GM13977 (cell line): ENCODE results near the gene RBM27.

Experiments
- DNase-seq: peaks from one replicate; pipeline ENCODE4 v3.0.0; 2012; ENCODE audit warnings: low spot score
- in situ Hi-C: fragments of 300-500 bp; cut with MboI; formaldehyde crosslinking; loops from one replicate; pipeline ENCODE4 v1.12.0; 2022; ENCODE audit warnings: low sequenced_read_pairs, low pct_unique_long_range_greater_than_20kb, mixed read lengths, inconsistent platforms; ENCODE audit not compliant: unreplicated experiment
- TF ChIP-seq, protein P1 (sequence below): IDR thresholded peaks from 2 replicates; pipeline ENCODE4 v1.5.1; 2012; ENCODE audit warnings: mild to moderate bottlenecking, control low read depth; ENCODE audit not compliant: insufficient read depth; ENCODE audit errors: extremely low read depth, missing control alignments

Gene RBM27

DNA sequence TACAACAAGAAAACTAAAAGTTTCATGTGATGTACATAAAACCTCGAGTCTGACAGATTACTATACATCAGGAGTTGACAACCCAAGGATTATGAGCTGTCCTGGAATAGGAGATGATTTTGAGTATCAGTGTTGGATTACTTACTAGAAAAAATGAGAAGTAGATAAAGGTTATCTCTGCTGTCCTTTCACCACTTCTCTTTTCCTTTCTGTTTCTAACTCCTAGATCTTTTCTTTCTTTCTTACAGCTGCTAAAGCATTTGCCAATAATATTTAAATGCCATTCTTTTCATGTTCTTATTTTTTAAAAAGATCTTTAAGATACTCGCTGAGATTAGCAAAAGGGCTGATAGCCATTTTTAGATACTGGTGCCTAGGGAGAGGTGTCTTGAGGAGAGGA lies 14.8 kb downstream of the RBM27 start:
- no peak for DNase-seq
- in situ Hi-C loops = no loop called here
- TF ChIP-seq, protein P1, sequence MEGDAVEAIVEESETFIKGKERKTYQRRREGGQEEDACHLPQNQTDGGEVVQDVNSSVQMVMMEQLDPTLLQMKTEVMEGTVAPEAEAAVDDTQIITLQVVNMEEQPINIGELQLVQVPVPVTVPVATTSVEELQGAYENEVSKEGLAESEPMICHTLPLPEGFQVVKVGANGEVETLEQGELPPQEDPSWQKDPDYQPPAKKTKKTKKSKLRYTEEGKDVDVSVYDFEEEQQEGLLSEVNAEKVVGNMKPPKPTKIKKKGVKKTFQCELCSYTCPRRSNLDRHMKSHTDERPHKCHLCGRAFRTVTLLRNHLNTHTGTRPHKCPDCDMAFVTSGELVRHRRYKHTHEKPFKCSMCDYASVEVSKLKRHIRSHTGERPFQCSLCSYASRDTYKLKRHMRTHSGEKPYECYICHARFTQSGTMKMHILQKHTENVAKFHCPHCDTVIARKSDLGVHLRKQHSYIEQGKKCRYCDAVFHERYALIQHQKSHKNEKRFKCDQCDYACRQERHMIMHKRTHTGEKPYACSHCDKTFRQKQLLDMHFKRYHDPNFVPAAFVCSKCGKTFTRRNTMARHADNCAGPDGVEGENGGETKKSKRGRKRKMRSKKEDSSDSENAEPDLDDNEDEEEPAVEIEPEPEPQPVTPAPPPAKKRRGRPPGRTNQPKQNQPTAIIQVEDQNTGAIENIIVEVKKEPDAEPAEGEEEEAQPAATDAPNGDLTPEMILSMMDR = no peak

DNA sequence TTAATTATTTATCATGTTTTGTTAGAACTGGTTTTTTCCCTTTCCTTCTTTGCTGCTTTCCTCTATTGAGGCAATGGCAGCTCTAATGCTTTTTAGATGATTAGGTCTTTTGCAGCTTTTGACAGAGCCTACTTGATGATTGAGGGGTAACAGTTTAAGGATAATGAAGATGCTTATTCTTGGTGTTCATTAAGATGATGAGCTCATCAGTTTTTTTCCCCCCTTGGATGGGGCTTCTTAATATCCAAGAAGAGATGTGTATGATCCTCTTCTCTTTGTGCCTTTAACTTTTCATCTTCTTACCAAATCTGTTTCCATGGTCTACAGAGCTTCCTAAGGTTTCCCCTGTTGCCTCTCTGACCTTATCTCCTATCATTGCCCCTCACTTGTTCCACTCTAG lies 15.8 kb downstream of the RBM27 start:
- in situ Hi-C loops = no loop called here
- DNase-seq = no peak
- TF ChIP-seq, protein P1 = no peak

DNA sequence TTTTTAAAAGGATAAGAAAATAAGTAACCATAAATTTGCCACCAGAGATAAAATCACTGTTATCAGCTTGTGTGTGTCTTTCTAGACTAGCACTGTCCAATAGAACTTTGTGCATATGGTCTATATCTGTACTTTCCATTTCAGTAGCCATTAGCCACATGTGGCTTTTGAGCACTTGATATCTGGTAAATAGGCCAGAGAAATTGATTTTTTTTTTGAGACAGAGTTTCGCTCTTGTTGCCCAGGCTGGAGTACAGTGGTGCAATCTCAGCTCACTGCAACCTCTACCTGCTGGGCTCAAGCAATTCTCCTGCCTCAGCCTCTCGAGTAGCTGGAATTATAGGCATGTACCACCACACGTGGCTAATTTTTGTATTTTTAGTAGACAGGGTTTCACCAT lies 17.8 kb downstream of the RBM27 start:
- in situ Hi-C loops = no loop called here
- TF ChIP-seq, protein P1 = no peak
- DNase-seq = no peak

DNA sequence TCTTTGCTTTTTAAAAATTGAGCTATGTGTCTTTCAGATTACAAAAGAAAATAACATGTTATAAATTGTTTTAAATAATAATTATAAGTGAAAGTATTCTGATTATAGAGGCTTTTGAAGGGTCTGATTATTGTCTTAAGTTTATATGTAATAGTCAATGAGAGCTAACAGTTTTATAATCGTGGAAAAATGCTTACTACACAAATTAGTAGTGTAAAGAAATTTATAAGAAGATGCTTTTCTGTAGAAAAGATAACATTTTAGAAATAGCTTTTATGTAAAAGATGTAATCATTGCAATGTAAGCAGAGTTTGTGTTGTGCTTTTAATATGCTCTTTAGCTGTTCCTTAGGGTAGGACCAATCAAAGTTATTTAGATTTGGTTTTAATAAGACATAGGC lies 18.6 kb downstream of the RBM27 start:
- no peak for DNase-seq
- TF ChIP-seq, protein P1 = no peak
- in situ Hi-C loops = no loop called here

DNA sequence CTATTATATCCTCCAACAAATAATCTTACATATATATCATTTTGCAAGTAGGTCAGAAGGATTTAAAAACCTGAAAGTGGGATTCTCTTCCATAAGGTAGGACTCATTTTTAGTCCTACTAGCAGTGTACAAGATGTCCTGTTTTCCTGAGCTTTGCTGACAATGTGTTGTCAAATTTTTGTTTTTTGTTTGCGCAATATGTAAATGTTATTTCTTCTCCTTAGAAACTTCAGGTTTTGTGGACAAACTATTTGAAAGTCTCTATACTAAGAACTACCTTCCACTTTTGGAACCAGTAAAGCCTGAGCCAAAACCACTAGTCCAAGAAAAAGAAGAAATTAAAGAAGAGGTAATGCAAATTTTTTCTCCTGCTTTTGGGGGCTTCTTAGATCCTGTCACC lies 19.8 kb downstream of the RBM27 start:
- in situ Hi-C loops = no loop called here

DNA sequence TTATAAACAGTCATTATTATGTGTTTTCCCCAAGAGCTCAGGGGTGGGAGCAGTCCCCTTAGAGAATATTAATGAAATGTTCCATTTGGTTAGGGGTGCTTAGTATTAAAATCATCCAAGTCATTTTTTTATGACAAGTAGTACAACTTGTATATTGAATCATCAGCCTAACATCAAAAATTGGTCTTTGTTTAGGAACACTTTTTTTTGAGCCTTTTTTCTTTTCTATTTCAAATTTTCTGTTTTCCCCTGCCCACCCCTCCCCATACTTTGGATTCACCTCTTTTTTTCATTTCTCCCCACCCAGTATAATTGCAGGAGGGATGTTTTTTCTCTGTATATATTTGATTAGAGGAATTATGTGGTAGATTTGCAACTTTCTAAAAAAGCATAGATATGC lies 25.8 kb downstream of the RBM27 start:
- no peak for DNase-seq
- TF ChIP-seq, protein P1 = no peak
- in situ Hi-C loops = no loop called here

More for the DNA sequence above, 19.8 kb downstream of the RBM27 start:
- TF ChIP-seq, protein P1 = no peak
- DNase-seq = no peak

DNA sequence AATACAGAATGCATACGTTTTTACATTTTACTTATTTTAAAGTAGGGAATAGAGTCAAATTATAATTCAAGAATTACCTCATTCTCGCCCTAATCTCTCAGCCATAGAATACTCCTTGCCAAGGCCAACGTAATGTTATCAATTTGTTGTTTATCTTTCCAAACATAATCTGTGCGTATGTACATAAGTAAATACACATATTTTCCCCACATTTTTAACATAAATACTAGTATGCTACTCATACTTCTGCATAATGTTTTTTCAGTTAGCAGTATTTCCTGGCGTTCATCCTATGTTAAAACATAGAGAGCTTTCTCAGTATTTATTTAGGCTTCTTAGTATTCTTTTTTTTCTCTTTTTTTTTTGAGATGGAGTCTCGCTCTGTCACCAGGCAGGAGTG lies 28.8 kb downstream of the RBM27 start:
- in situ Hi-C loops = no loop called here
- DNase-seq = no peak
- TF ChIP-seq, protein P1 = no peak
